ENCODE measurements around the gene MT3. TPM values are rescaled to one million over a fixed set of nuclear protein-coding genes. Genes with fewer than 3 reads are reported as not detected.
A peak's percentile ranks its signal among the peaks of the same experiment; 100 is the strongest.

The MT3 gene
- total RNA-seq, 3 donors from 2014 or later = 0.35 TPM; not detected in 2

DNA sequence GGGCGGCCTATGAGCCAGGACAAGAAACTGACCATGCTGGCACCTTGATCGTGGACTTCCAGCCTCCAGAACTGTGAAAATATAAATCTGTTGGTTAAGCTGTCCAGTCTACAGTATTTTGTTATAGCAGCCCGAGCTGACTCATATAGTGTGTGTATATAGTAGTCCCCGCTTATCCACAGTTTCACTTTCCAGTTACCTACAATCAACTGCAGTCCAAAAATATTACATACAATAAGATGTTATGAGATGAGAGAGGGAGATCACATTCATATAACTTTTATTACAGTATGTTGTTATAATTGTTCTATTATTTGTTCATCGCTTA lies 4.9 kb downstream of the MT3 start:
- ATAC-seq = no peak
- Mint-ChIP-seq H3K9me3 (no peaks in the 10 kb centered on the region), H3K4me1 (ENCODE audit: low read depth) (peaks cover 8% of the 10 kb centered on the region), H3K4me3 (no peak overlapping the region), H3K36me3 (ENCODE audit: insufficient read depth) (no peaks in the 10 kb centered on the region), H3K27me3 (ENCODE audit: low read depth) (peaks cover 22% of the 10 kb centered on the region)
- no peak for DNase-seq

GRCh38 chr16:56600398-56600999 lies 11.2 kb downstream of the MT3 start:
- Mint-ChIP-seq H3K4me1 (ENCODE audit: low read depth) (no peaks in the 10 kb centered on the region), H3K9me3 (no peaks in the 10 kb centered on the region), H3K36me3 (ENCODE audit: insufficient read depth) (no peaks in the 10 kb centered on the region), H3K4me3 (no peak overlapping the region), H3K27me3 (ENCODE audit: low read depth) (peaks cover 1% of the 10 kb centered on the region)
- DNase-seq (peak; percentile 11), ATAC-seq (peak; percentile 56 to 58)

GRCh38 chr16:56601325-56601724 lies 12.0 kb downstream of the MT3 start:
- DNase-seq = no peak
- Mint-ChIP-seq H3K4me1 (ENCODE audit: low read depth) (peaks cover 6% of the 10 kb centered on the region), H3K27me3 (ENCODE audit: low read depth) (peaks cover 1% of the 10 kb centered on the region), H3K4me3 (no peak overlapping the region), H3K36me3 (ENCODE audit: insufficient read depth) (no peaks in the 10 kb centered on the region), H3K9me3 (no peaks in the 10 kb centered on the region)
- ATAC-seq = no peak

- H3K36me3 Mint-ChIP-seq (ENCODE audit: insufficient read depth) = no peaks in the 10 kb centered on the region
- peaks cover 24% of the 10 kb centered on the region for H3K4me1 Mint-ChIP-seq (ENCODE audit: low read depth)
- DNase-seq (no peak), ATAC-seq (no peak)
- no peaks in the 10 kb centered on the region for H3K9me3 Mint-ChIP-seq
- peaks cover 1% of the 10 kb centered on the region for H3K27me3 Mint-ChIP-seq (ENCODE audit: low read depth)
- no peak overlapping the region for H3K4me3 Mint-ChIP-seq
These were observed 14.3 kb downstream of the MT3 start for GRCh38 chr16:56603589-56603988.

GRCh38 chr16:56604966-56605365 lies 15.6 kb downstream of the MT3 start:
- H3K4me1 Mint-ChIP-seq (ENCODE audit: low read depth) = peaks cover 34% of the 10 kb centered on the region
- H3K4me3 Mint-ChIP-seq = no peak overlapping the region
- ATAC-seq (no peak), DNase-seq (no peak)
- no peaks in the 10 kb centered on the region for H3K36me3 Mint-ChIP-seq (ENCODE audit: insufficient read depth)
- no peaks in the 10 kb centered on the region for H3K9me3 Mint-ChIP-seq
- peaks cover 1% of the 10 kb centered on the region for H3K27me3 Mint-ChIP-seq (ENCODE audit: low read depth)

DNA sequence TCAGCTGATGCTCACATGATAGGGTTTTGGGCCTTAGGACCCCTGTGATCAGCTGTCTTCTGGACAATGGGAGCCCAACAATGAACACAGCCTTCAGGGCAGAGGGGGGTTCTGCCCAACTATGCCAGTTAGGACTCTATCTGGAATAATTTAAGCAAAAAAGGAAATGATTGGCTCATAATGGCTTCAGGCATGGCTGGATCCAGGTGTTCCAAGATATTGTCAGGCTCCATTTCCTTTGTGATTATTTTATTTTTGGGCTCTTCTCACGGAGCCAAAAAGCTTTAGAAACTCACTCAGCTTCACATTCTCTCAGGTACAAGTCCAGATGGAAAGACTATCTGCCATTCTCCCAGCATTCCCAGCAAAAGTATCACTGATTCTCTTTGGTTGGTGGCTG lies 16.1 kb downstream of the MT3 start:
- ATAC-seq = no peak
- Mint-ChIP-seq H3K4me3 (no peak overlapping the region), H3K36me3 (ENCODE audit: insufficient read depth) (no peaks in the 10 kb centered on the region), H3K4me1 (ENCODE audit: low read depth) (peaks cover 39% of the 10 kb centered on the region), H3K27me3 (ENCODE audit: low read depth) (no peaks in the 10 kb centered on the region), H3K9me3 (no peaks in the 10 kb centered on the region)
- DNase-seq = no peak

- no peaks in the 10 kb centered on the region for H3K27me3 Mint-ChIP-seq (ENCODE audit: low read depth)
- DNase-seq (no peak), ATAC-seq (no peak)
- no peak overlapping the region for H3K4me3 Mint-ChIP-seq
- peaks cover 45% of the 10 kb centered on the region for H3K4me1 Mint-ChIP-seq (ENCODE audit: low read depth)
- no peaks in the 10 kb centered on the region for H3K9me3 Mint-ChIP-seq
- H3K36me3 Mint-ChIP-seq (ENCODE audit: insufficient read depth) = no peaks in the 10 kb centered on the region
These were observed 16.7 kb downstream of the MT3 start for GRCh38 chr16:56606071-56606475.

DNA sequence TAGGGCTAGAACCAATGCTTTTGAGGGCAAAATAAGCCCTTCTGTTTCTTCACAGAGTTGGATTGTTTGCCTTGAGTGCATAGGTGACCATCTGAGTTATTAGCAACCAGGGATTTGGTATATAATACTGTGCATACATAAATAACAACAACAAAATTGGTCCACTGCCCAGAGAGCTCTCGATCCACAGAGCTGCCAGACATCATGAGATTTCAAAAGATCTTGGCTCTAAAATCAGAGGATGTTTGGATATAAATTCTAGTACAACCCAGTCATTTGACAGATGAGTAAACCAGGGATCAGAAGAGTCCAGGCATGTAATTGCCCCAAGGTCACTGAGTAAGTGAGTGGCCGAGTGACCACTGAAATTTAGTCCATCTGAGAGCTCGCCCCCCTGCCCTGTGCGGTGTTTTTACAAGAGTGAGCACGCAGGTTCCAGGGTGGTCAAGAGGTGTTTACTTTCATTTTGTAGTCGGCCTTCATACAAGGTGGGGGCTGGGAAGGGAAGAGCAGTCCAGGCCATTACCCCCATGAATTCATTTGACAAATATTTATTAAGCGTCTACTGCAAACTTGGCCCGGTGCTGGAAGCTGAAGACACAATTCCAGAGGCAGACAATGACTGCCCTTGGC lies 17.3 kb downstream of the MT3 start:
- DNase-seq (no peak), ATAC-seq (no peak)
- no peaks in the 10 kb centered on the region for H3K9me3 Mint-ChIP-seq
- no peaks in the 10 kb centered on the region for H3K27me3 Mint-ChIP-seq (ENCODE audit: low read depth)
- H3K4me3 Mint-ChIP-seq = no peak overlapping the region
- no peaks in the 10 kb centered on the region for H3K36me3 Mint-ChIP-seq (ENCODE audit: insufficient read depth)
- H3K4me1 Mint-ChIP-seq (ENCODE audit: low read depth) = peaks cover 50% of the 10 kb centered on the region

- Mint-ChIP-seq H3K4me1 (ENCODE audit: low read depth) (peaks cover 54% of the 10 kb centered on the region), H3K4me3 (peak overlapping the region; percentile 4)
- no peak for ATAC-seq
These were observed 17.8 kb downstream of the MT3 start for GRCh38 chr16:56607109-56607618.

GRCh38 chr16:56607675-56608042 lies 18.3 kb downstream of the MT3 start:
- Mint-ChIP-seq H3K4me3 (peak overlapping the region; percentile 67), H3K4me1 (ENCODE audit: low read depth) (peaks cover 59% of the 10 kb centered on the region), H3K27me3 (ENCODE audit: low read depth) (no peaks in the 10 kb centered on the region), H3K36me3 (ENCODE audit: insufficient read depth) (no peaks in the 10 kb centered on the region), H3K9me3 (no peaks in the 10 kb centered on the region)
- DNase-seq (no peak), ATAC-seq (no peak)

More at GRCh38 chr16:56607109-56607618, 17.8 kb downstream of the MT3 start:
- no peak for DNase-seq
- Mint-ChIP-seq H3K27me3 (ENCODE audit: low read depth) (no peaks in the 10 kb centered on the region), H3K9me3 (no peaks in the 10 kb centered on the region), H3K36me3 (ENCODE audit: insufficient read depth) (no peaks in the 10 kb centered on the region)

- ATAC-seq (peak; percentile 81 to 86), DNase-seq (peak; percentile 79)
- Mint-ChIP-seq H3K4me1 (ENCODE audit: low read depth) (peaks cover 61% of the 10 kb centered on the region), H3K27me3 (ENCODE audit: low read depth) (no peaks in the 10 kb centered on the region), H3K9me3 (no peaks in the 10 kb centered on the region), H3K4me3 (peak within 1 kb of the TSS; percentile 92), H3K36me3 (ENCODE audit: insufficient read depth) (no peaks in the 10 kb centered on the region)
These were observed 18.9 kb downstream of the MT3 start, which contains the start of gene MT2A for GRCh38 chr16:56608043-56608875. Gene MT2A (plus strand): TSS chr16:56608584. CDS start chr16:56608656, 72 bp downstream.

- Mint-ChIP-seq H3K9me3 (no peaks in the 10 kb centered on the region), H3K27me3 (ENCODE audit: low read depth) (no peaks in the 10 kb centered on the region), H3K4me1 (ENCODE audit: low read depth) (peaks cover 68% of the 10 kb centered on the region), H3K36me3 (ENCODE audit: insufficient read depth) (no peaks in the 10 kb centered on the region), H3K4me3 (peak overlapping the region; percentile 92)
- ATAC-seq (no peak), DNase-seq (no peak)
These were observed 19.6 kb downstream of the MT3 start for GRCh38 chr16:56608876-56609462.

DNA sequence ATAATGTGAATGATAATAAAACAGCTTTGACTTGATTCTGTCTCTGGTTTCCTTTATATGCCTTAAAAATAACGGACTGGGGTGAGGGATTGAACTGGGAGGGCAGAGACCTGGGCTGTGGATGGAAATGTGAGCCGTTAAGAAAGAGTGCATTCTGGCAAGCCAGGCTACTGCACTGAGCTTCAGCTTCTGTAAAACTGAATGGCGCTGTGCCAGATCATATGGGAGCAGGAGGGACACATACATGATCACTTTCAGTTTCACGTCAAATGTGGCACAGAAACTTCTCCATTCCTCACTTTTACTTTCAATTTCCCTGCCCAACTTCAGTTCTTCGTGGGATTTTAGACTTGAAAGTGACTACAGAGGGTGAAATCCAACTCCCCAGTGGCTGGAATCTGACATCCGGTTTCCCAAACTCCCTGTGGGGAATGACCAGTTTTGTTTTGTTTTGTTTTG lies 20.2 kb downstream of the MT3 start:
- ATAC-seq = peak; percentile 36 to 43
- H3K36me3 Mint-ChIP-seq (ENCODE audit: insufficient read depth) = no peaks in the 10 kb centered on the region
- H3K9me3 Mint-ChIP-seq = no peaks in the 10 kb centered on the region
- H3K4me1 Mint-ChIP-seq (ENCODE audit: low read depth) = peaks cover 74% of the 10 kb centered on the region
- DNase-seq = peak; percentile 62
- peak overlapping the region; percentile 92 for H3K4me3 Mint-ChIP-seq
- no peaks in the 10 kb centered on the region for H3K27me3 Mint-ChIP-seq (ENCODE audit: low read depth)

DNA sequence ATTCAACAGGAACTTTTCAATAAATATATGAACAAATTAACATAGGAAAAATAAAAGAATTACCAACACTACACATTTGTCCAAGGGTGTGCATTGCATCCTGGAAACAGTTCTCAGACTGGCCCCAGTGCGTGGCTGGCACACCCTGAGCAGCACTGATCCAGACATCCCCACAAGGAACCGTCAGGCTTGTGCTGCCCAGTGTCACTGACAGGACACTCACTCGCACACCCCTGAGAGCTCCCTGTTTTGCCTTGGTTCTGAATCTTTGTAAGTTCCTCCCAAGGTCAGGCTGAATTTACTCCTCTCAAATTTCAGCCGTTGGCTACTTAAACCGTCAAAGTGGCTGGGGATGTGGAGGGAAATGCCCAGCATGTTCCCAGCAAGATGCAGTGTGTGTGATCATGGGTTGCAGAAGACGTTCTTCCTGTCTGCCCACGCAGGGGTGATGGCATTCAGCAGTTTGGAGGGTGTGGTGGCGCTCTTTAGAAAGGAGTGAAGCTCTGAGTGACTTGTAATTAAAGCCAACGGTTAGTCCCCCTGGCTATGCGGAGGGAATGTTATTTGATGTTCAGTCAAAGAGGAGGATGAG lies 20.8 kb downstream of the MT3 start:
- H3K4me1 Mint-ChIP-seq (ENCODE audit: low read depth) = peaks cover 79% of the 10 kb centered on the region
- no peaks in the 10 kb centered on the region for H3K36me3 Mint-ChIP-seq (ENCODE audit: insufficient read depth)
- no peaks in the 10 kb centered on the region for H3K27me3 Mint-ChIP-seq (ENCODE audit: low read depth)
- no peaks in the 10 kb centered on the region for H3K9me3 Mint-ChIP-seq
- ATAC-seq (peak; percentile 46 to 49), DNase-seq (peak; percentile 73)
- H3K4me3 Mint-ChIP-seq = peak overlapping the region; percentile 92

Data from activated T-cell treated with anti-CD3 and anti-CD28 coated beads, Interleukin-2, amount 50 U/mL, for 4 hours (primary cell).